GM19351 (cell line): Measurements from ENCODE around the gene NCCRP1.
"Not testable (repeated sequence)": the region's sequence is repeated elsewhere in the genome, so short reads cannot be mapped to it uniquely, and the experiment has no call there.

Source experiments
- ATAC-seq: cut with Tn5 transposase; IDR thresholded peaks from one replicate; pipeline ENCODE4 v1.9.1; 2021; ENCODE audit warnings: mild to moderate bottlenecking, moderate library complexity; ENCODE audit not compliant: unreplicated experiment

The NCCRP1 gene

DNA sequence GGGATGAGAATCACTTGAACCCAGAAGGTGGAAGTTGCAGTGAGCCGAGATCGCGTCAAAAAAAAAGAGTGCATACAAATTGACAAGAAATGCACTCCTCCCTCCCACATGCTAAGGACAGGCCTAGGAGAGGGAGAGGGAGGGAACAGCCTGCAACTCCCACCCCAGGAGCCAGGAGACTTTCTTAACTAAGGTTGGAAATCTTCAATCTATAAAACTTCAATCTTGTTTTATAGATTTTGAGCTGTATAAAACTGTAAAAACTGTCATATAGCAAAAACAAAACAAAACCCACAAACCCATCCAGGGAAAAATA, 8.6 kb downstream of the NCCRP1 start:
- ATAC-seq, result no peak

DNA sequence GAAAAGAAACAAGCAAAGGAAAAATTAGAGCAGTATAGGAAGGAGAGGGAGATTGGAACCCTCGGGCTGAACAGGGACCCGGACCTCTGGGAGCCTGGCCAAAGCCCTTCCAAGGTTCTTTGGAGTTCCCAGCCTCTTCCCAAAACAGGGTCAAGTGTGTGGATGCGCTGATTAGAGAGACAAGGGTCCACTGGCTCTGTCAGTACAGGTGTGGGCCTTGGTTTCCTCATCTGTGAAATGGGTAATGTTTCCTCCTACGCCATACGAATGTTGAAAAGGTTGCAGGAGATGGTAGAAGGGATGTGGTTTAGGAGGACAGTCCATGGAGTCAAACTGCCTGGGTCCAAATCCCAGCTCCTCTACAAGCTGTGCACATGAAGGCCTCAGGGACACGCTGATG, 9.4 kb downstream of the NCCRP1 start:
- ATAC-seq, result no peak

DNA sequence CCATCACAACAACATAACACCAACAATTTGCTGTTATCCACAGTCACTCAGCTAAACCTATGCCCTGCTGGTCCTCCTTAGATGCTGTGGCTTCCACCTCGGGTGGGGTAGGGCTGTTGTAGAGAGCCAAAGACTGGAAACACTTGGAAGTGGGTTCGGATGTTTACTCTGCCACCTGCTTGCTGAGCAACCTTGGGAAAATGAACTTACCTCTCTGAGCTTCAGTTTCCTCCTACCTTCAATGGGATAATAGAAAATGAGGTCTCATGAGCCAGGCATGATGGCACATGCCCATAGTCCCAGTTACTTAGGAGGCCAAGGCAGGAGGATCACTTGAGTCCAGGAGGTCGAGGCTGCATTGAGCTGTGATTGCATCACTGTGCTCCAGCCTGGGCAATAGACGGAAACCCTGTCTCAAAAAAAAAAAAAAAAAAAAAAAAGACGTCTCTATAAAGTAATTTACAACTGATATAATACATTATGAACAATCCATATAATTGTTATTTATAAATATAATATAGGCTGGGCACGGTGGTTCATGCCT, 10.6 kb downstream of the NCCRP1 start:
- no peak for ATAC-seq

DNA sequence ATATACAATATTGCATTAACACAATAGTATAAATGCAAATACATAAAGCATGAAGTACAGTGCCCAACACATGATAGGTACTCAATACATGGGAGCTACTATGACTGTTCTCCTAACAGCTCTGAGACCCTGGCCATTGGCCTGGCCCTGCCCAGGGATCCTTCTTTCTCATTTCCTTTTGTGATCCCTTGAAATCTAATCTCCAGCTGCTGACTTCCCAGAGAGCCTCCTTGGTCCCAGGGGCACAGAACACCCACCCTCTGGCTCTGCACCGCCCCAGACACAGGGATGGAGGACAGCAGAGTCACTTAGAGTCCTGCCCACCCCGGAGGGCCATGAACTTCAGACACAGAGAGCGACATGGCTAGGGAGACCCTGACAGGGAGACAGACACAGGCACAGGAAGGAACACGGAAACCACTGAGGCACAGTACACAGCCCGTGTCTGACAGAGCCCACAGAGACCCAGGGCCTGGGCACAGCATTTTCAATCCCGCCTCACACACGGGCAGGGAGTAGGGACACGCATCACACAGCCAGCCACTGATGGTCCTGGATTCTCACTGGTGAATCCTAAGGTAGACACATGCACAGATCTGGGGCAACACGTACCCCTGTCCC, 11.5 kb downstream of the NCCRP1 start:
- no peak for ATAC-seq

DNA sequence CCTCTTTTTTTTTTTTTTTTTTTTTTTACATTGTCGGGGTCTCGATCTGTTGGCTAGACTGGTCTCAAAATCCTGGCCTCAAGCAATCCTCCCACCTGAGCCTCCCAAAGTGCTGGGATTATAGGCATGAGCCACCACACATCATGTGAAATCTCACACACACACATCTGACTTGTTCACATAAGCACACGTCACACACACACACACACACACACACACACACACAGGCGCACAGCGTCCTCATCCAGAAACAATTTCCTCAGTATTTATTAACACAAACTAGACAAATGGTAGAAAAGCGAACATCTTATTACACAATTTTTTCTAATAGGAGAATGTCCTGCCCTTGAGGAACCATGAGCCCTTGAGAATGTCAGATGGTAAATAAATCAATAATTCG, 12.4 kb downstream of the NCCRP1 start:
- no peak for ATAC-seq

DNA sequence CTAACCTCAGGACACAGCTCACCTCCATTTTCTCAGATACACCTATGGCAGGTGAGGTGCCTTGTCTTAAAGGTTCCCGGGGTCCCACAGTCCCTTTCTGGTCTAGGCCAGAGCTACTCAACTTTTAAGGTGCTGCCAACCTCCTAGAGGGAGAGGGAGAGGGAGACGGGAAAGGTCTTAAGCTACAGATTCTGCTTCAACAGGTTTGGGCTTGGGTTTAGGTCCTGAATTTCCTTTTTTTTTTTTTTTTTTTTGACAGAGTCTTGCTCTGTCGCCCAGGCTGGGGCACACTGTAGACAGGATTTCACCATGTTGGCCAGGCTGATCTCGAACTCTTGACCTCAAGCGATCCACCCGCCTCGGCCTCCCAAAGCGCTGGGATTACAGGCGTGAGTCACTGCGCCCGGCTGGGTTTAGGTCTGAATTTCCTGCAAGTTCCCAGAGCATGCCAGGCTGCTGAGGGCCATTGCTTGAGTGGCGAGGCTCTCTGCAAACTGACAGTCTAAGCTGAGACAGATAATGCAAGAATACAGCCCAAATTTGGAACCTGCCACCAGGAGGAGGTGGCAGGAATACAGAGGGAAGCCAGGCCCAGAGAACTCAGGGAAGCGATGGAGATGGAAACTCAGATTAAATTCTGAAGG, 15.1 kb downstream of the NCCRP1 start:
- ATAC-seq, result no peak

DNA sequence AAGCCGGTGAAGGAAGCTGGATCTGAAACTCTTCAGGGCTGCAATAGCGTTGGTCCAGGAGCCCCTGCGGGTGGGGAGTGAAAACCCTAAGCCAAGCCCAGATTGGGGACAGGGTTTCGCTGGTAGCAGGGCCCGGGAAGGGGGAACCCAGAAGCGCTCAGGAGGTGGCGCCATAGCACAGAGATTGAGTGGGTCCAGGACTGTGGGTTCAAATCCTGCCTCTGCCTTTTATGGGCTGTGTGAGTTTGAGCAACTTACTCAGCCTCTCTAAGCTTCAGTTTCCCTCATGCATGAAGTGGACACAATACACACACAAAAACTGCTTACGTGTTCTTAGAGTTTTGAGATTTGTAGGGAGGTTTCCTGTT, 15.6 kb downstream of the NCCRP1 start:
- ATAC-seq, result no peak

DNA sequence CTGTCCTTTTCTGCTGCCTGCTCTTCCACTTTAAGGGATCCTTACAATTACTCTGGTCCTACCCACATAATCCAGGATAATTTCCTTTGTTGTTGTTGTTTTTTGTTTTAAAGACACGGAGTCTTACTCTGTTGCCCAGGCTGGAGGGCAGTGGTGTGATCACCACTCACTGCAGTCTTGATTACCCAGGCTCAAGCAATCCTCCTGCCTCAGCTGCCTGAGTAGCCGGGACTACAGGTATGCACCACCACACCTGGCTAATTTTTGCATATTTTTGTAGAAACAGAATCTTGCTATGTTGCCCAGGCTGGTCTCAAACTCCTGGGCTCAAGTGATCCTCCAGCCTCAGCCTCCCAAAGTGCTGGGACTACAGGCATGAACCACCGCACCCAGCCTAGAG, 18.6 kb downstream of the NCCRP1 start:
- ATAC-seq, result not testable (repeated sequence)

DNA sequence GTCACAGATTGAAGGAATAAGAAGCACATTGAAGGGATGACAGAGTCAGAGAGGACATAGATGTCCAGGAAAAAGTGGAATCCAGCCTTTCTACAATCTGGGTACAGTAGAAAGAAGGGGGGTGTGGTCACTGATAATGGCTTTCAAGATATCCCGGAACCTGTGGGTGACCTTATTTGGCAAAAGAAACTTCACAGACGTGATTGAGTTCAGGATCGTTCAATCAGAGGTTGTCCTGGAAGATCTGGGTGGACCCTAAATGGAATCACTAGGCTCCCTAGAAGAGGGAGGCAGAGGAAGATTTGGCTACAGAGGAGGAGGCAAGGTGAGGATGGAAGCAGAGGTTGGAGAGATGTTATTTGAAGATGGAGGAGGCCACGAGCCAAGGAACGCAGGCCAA, 20.3 kb downstream of the NCCRP1 start:
- no peak for ATAC-seq

DNA sequence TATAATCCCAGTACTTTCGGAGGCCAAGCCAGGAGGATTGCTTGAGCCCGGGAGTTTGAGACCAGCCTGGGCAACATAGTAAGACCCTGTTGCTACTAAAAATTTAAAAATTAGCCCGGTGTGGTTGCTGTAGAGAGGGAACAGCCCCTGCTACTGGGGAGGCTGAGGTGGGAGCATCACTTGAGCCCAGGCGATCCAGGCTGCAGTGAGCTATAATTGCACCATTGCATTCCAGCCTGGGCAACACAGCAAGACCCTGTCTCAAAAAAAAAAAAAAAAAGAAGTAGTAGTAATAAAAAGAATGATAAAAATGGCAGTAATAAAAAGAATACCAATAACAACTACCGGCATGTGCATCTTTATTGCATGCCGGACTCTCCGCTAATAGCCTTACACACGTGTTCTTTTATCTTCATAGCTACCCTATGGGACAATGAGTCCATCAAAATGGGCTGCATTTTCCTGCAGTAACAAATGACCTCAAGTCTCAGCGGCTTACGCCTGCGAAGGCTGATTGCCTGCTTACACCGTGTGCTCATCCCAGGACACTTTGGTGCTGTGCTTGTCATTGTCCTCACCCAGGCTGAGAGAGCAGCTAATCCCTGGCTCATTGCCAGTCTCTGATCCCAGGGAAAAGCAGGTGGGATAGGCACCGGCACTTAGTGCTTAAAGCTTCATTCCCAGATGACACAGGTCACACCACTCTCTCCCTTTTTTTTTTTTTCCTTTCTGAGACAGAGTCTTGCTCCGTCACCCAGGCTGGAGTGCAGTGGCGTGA, 21.7 kb downstream of the NCCRP1 start:
- no peak for ATAC-seq

DNA sequence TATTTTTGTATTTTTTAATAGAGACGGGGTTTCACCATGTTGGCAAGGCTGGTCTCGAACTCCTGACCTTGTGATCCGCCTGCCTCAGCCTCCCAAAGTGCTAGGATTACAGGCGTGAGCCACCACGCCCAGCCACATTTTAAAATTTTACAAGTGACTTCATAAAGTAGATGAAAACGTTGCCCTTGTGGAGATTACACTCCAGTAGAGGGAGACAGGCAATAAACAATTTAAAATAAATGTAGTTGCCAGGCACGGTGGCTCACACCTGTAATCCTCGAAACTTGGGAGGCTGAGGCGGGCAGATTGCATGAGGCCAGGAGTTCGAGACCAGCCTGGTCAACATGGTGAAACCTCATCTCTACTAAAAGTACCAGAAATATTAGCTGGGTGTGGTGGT, 22.3 kb downstream of the NCCRP1 start:
- ATAC-seq, result not testable (repeated sequence)

DNA sequence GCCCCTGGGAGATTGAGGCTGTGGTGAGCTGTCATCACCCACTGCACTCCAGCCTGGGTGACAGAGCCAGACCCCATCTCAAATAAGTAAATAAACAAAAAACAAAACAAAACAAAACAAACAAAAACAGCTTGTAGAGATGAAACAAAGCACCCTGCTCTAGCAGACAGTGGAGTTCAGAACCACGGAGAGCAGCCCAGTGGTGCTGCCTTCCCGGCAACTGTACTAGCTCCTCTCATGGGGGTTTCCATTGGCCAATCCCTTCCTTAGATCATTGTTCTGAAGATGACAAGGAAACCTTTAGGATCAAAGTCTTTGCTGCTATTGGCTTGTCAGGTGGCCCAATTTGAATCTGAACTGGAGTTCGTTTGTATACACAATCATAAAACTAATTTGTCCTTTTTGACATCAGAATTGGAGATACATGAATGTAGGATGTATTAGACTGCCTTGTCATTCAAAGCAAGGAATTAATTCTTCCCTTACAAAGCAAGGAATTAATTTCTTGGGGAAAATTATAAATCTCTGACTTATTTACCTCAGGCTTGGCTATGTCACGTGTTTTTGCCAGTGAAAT, 27.0 kb downstream of the NCCRP1 start:
- no peak for ATAC-seq

DNA sequence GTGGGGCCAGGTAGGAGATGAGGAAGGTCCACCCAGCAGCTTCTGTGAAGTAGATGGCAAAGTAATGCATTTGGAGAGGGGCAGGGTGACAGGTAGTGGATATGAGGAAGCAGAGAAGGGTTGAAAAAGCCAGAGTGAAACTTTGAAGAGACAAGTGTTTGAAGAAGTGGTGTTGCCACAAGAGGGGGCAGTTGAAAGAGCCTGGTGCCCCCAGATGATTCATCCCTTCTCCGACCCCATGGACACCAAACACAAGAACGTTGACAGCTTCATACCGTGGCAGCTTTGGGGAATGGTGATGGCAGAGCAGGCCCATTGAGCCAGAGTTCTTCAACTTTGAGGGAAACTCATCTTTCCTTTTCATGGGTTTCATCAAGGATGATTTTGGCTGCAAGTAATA, 28.1 kb downstream of the NCCRP1 start:
- no peak for ATAC-seq

DNA sequence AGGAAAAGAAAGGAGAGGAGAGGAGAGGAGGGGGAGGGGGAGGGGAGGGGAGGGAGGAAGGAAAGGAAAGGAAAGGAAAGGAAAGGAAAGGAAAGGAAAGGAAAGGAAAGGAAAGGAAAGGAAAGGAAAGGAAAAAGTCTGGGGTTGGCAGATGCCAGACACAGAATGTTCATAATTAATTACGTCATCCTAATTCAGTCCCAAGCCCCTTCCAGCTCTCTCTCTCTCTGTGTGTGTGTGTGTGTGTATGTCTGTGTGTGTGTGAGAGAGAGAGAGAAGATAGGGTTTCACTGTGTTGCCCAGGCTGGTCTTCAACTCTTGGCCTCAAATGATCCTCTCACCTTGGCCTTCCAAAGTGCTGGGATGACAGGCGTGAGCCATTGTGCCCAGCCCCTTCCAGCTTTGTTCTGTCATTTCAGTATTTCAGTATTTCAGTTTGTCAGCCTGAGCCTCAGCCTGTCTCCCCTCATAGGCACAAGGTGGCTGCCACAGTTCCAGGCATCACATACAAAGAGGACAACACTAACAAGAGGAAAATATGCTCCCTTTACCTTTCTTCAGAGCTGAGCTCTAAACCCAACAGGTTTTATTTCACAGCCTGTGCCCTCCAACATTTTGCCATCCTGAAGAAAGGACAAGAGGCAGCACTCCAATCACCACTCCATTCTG, 33.5 kb downstream of the NCCRP1 start:
- no peak for ATAC-seq

DNA sequence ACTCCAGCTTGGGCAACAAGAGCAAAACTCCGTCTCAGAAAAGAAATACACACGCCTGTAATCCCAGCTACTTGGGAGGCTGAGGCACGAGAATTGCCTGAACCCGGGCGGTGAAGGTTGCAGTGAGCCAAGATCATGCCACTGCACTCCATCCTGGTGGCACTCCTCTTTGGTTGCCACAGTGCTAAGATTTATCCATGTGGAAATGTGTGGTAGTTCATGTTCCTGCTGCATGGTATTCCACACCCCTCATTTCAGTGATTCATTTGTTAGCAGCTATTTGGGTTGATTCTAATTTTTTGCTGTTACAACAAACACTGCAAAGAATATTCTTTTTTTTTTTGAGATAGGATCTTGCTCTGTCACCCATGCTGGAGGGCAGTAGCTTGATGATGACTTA, 35.9 kb downstream of the NCCRP1 start:
- ATAC-seq, result no peak

DNA sequence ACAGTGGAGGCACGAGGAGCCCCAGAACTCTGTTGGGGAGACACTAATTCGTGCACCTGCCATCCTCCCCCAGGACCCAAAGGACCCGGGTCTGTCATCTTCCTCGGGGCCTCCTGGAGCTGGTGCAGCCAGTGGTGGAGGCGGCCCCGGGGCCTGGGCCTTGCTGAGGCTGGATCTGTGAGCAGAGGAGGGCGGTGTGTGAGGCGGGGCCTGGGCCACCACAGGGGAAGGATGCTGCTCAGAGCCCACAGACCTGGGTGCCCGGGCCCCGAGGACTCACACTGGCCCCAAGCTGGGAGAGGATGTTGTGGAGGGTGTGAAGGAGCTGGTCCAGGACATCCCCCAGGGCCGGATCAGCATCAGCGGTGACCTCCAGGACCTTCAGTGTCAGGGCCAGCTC, 39.8 kb downstream of the NCCRP1 start:
- no peak for ATAC-seq

DNA sequence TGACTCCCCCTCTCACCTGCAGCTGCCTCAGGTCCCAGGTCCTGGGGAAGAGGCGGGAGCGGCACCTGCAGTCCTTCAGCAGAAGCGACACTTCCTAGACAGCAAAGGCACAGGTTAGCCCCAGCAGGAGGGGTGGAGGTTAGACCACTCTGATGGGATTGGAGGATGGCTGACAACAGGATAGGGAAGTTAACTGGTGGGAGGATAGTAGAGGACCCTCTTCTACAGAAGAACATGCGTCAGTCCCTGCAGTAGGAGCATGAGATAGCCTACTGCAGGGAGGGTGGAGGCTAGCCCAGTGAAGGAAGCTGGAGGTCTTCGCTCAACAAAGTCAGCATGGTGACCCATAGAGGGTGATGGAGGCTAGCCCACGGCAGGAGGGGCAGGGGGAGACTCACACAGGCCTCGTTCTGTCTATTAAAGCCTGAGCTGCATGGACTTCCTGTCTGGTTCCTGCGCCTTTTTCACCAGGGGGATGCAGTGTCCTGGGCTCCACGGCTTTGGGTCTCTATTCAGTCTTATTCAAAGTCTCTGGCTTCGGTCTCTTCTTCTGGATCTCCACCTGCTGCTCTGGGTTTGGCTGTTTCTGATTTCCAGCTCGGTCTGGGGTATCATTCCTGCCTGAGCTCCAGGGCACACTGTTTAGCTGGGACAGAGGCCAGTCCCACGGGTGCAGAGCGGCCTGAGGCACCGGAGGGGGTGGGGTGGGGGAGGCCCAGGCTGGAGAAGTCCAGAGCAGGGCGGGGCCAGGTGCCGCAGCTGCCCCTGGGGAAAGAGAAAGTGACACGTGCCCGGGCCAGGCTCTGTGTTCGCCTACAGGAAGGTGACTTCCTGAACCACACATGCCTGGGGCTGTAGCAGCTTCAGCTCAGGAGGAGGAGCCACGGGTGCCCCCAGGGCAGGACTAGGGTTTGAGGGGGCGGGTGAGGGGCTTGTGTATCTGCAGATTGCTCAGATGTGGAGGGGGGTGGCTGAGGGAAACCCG, 40.7 kb downstream of the NCCRP1 start:
- ATAC-seq, result no peak

DNA sequence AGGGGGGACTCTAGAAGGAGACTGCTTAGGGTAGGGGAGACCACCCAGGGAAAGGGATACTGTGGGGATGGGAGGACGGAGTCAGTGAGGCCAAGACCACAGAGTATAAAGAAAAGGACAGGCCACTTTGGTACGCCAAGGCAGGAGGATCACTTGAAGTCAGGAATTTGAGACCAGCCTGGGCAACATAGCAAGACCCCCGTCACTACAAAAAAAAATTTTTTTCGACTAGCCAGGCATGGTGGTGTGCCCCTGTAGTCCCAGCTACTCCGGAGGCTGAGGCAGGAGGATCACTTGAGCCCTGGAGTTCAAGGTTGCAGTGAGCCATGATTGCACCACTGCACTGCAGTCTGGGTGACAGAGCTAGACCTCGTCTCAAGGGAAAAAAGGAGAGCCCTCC, 41.4 kb downstream of the NCCRP1 start:
- ATAC-seq, result no peak

DNA sequence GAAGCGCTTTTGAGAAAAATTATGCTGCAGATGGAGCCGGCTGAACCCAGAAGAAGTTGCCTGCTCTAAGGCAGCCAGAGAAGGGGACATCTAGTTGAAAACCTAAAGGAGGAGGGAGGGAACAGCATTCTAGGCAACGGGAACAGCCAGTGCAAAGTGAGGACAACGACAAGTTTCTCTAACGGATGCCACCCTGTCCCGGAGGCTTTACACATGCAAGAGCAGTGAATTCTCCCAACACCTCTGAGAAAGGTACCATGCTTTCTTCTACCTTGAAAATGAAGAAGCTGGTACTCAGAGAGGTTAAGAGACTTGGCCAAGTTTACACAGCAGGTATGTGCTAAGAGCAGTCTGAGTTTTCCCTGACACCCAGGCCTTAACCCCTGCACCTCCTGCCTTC, 42.2 kb downstream of the NCCRP1 start:
- ATAC-seq, result no peak

DNA sequence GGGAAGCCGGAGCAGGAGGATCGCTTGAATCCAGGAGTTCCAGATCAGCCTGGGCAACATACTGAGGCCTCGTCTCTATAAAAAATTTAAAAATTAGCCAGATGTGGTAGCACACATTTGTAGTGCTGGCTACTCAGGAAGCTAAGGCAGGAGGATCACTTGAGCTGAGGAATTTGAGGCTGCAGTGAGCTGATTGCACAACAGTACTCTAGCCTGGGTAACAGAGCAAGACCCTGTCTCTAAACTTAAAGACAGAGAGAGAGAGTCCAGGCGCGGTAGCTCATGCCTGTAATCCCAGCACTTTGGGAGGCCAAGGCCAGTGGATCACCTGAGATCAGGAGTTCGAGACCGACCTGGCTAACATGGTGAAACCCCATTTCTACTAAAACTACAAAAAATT, 43.7 kb downstream of the NCCRP1 start:
- no peak for ATAC-seq
